ENCODE data around the gene OPCML. TPM values are rescaled to one million over a fixed set of nuclear protein-coding genes. Genes with fewer than 3 reads are reported as not detected.

The OPCML gene
- total RNA-seq, 4 donors from 2014 or later: 0.06 to 0.83 (median 0.24) TPM

DNA sequence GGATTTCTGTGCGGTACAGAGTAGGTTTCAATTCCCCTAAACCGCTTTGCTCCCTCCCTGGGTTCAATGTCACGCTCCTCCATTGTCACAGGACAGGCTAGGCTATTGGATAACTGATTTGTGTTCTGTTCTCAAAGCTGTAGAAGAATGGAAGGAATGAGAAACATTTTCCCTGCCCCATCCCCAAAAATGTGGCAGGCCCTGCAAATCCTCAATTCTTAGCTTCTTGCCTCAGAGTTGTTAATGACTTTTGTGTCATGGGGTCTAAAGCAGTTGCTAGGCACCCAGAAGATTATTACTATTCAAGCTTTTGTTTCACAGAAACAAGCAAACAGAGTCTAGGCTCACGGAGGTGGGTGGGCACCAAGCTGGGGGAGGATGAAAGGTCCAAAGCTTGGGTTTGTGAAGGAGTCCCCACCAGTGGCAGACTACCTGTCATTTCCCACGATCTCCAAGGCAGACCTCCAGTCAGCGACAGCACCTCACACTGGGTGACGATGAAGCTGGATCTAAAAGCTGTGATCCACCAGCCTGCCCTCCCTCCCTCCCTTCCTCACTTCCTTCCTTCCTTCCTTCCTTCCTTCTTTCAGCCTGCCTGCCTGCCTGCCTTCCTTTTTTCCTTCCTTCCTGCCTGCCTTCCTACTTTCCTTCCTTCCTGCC is 1080.2 kb downstream of the OPCML start:
- intact Hi-C loops (cut with DNase I): no loop called here
- TF ChIP-seq EP300 (IDR thresholded peaks at IDR 0.05) (no peak), POLR2A (IDR thresholded peaks at IDR 0.05; ENCODE audit: low read depth) (no peak), POLR2AphosphoS5 (IDR thresholded peaks at IDR 0.05) (no peak)
- TF ChIP-seq, protein P1, sequence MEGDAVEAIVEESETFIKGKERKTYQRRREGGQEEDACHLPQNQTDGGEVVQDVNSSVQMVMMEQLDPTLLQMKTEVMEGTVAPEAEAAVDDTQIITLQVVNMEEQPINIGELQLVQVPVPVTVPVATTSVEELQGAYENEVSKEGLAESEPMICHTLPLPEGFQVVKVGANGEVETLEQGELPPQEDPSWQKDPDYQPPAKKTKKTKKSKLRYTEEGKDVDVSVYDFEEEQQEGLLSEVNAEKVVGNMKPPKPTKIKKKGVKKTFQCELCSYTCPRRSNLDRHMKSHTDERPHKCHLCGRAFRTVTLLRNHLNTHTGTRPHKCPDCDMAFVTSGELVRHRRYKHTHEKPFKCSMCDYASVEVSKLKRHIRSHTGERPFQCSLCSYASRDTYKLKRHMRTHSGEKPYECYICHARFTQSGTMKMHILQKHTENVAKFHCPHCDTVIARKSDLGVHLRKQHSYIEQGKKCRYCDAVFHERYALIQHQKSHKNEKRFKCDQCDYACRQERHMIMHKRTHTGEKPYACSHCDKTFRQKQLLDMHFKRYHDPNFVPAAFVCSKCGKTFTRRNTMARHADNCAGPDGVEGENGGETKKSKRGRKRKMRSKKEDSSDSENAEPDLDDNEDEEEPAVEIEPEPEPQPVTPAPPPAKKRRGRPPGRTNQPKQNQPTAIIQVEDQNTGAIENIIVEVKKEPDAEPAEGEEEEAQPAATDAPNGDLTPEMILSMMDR (IDR thresholded peaks at IDR 0.05): no peak
- 83% methylated on average over 7 of the region's 7 CpGs for WGBS
- H3K27ac ChIP-seq (replicated peaks in 1 of 4): no peak overlapping the region
- H3K4me1 ChIP-seq: no peaks in the 10 kb centered on the region
- no peaks in the 10 kb centered on the region for H3K36me3 ChIP-seq
- H3K4me3 ChIP-seq: no peak overlapping the region
- no peaks in the 10 kb centered on the region for H3K9me3 ChIP-seq
- no peak for DNase-seq (ENCODE audit: extremely low spot score)
- H3K27me3 ChIP-seq: no peaks in the 10 kb centered on the region

DNA sequence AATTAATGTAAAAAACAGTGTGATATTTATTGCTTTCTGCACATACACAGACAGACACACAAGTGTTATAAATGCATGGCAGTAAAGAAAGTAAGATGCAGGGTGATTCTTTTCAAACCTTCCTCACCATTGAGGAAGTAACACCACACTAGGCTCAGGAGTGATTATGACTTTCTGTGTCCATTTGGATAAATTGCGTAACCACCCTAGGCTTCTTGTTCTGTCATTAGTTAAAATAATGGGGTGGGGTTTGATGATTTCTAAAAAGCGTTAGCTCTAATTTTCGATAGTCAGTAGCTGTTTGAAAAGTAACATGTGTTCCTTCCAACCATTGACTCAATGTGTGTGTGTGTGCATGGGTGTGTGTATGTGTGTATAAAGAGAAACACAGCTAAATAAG is 1081.7 kb downstream of the OPCML start:
- H3K4me3 ChIP-seq: no peak overlapping the region
- intact Hi-C loops (cut with DNase I): no loop called here
- no peaks in the 10 kb centered on the region for H3K36me3 ChIP-seq
- 79% methylated on average over 3 of the region's 3 CpGs for WGBS
- peaks cover 0 to 9% (median 8%) of the 10 kb centered on the region in 4 donors for H3K4me1 ChIP-seq
- TF ChIP-seq POLR2A (IDR thresholded peaks at IDR 0.05; ENCODE audit: low read depth) (no peak), EP300 (IDR thresholded peaks at IDR 0.05) (no peak), POLR2AphosphoS5 (IDR thresholded peaks at IDR 0.05) (no peak)
- TF ChIP-seq, protein P1 (IDR thresholded peaks at IDR 0.05): no peak
- H3K27me3 ChIP-seq: no peaks in the 10 kb centered on the region
- DNase-seq (ENCODE audit: extremely low spot score): no peak
- no peaks in the 10 kb centered on the region for H3K9me3 ChIP-seq
- no peak overlapping the region for H3K27ac ChIP-seq (replicated peaks in 1 of 4)

DNA sequence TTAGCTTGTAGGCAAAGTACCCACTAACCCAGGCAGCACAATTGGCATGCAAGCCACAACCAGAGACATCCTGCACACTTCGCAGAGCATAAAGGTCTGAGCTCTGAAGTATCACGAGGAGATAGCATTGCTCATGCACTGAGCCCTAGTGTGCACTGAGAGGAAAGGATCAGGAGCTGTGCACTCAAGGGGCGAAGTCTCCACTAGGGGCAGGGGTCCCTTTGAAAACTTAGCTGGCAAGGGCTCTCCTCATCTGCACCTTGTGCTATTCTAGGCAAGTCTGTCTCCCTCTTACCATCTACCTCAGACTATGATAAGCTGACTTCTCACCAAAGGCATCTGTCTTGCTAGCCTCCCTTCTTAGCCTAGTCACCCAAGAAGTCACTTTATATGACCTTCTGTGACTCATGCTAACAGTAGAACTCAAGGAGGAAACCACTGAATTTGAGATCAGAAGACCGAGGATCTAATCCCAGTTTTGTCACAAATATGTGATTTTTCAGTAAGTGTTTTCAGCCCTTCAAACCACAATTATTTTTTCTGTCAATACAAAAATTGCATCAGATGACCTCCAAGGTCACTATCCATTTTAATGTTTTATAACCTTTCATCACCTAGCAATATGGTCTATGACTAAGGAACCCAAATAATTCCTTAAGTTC is 1083.8 kb downstream of the OPCML start:
- H3K4me1 ChIP-seq: peaks cover 0 to 20% (median 17%) of the 10 kb centered on the region in 4 donors
- H3K4me3 ChIP-seq: no peak overlapping the region
- DNase-seq (ENCODE audit: extremely low spot score): no peak
- TF ChIP-seq POLR2AphosphoS5 (IDR thresholded peaks at IDR 0.05): no peak
- TF ChIP-seq, protein P1 (IDR thresholded peaks at IDR 0.05): no peak
- TF ChIP-seq EP300 (IDR thresholded peaks at IDR 0.05): no peak
- no peak for TF ChIP-seq POLR2A (IDR thresholded peaks at IDR 0.05; ENCODE audit: low read depth)
- H3K36me3 ChIP-seq: no peaks in the 10 kb centered on the region
- H3K27me3 ChIP-seq: no peaks in the 10 kb centered on the region
- no peaks in the 10 kb centered on the region for H3K9me3 ChIP-seq
- intact Hi-C loops (cut with DNase I): no loop called here
- H3K27ac ChIP-seq (replicated peaks in 1 of 4): no peak overlapping the region
- WGBS: 89% methylated on average over 4 of the region's 4 CpGs

DNA sequence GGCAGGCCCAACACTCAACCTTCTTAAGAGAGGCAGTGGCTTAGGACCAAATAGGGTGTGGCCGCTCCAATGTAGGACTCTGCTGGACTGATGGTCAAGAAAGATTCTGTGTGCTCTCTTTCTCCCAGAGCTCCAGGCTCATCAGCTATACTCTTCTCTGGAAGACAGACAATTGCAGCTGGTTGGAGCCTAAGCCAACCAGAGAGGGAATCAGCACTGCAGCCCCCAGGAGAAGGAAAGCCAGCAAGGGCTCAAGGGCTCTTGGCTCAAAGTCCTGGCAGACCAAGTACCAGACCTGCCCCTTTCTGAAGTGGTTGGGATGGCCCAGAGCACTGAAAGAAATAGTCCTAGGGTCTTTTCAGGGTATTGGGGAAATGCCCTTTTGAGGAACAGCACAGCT is 1084.5 kb downstream of the OPCML start:
- Histone ChIP-seq H3K36me3 (no peaks in the 10 kb centered on the region), H3K9me3 (no peaks in the 10 kb centered on the region), H3K27me3 (no peaks in the 10 kb centered on the region), H3K4me1 (peaks cover 0 to 20% (median 17%) of the 10 kb centered on the region in 4 donors), H3K4me3 (no peak overlapping the region), H3K27ac (replicated peaks in 1 of 4) (no peak overlapping the region)
- DNase-seq (ENCODE audit: extremely low spot score): no peak
- 86% methylated on average over 1 of the region's 1 CpG for WGBS
- intact Hi-C loops (cut with DNase I): no loop called here
- TF ChIP-seq EP300 (IDR thresholded peaks at IDR 0.05) (no peak), POLR2AphosphoS5 (IDR thresholded peaks at IDR 0.05) (no peak), POLR2A (IDR thresholded peaks at IDR 0.05; ENCODE audit: low read depth) (no peak)
- TF ChIP-seq, protein P1 (IDR thresholded peaks at IDR 0.05): no peak

Measured in esophagus muscularis mucosa (tissue), 4 donors.